Neural progenitor cell (in vitro differentiated cells): ENCODE data around the gene CCDC81. TPM values are rescaled to one million over a fixed set of nuclear protein-coding genes. Genes with fewer than 3 reads are reported as not detected.
"Not testable (repeated sequence)": the region's sequence is repeated elsewhere in the genome, so short reads cannot be mapped to it uniquely, and the experiment has no call there.

Source experiments
- DNase-seq: peaks from one replicate; pipeline ENCODE4 v3.0.0-alpha.2; 2016; ENCODE audit warnings: low spot score
- H2AFZ ChIP-seq: fragments of 200-600 bp; sonication (generic); replicated peaks from 2 replicates; pipeline ENCODE4 v1.6.1; 2016; ENCODE audit warnings: antibody characterized with exemption
- H3F3A ChIP-seq: fragments of 200-600 bp; sonication (generic); 2 replicates; pipeline ENCODE4 v1.6.1; 2016; ENCODE audit warnings: antibody characterized with exemption, low read depth
- H3K27ac ChIP-seq: fragments of 200-600 bp; sonication (generic); 2 replicates; pipeline ENCODE4 v1.5.1; 2016; ENCODE audit warnings: mild to moderate bottlenecking
- H3K27me3 ChIP-seq: fragments of 200-600 bp; sonication (generic); 2 replicates; pipeline ENCODE4 v1.6.1; 2016; ENCODE audit warnings: mild to moderate bottlenecking, moderate library complexity
- H3K36me3 ChIP-seq: fragments of 200-600 bp; sonication (generic); 2 replicates; pipeline ENCODE4 v1.5.1; 2016
- H3K4me1 ChIP-seq: fragments of 200-600 bp; sonication (generic); 2 replicates; pipeline ENCODE4 v1.6.1; 2016; ENCODE audit warnings: mixed run types
- H3K4me2 ChIP-seq: fragments of 200-600 bp; sonication (generic); 2 replicates; pipeline ENCODE4 v1.6.1; 2016
- H3K4me3 ChIP-seq: fragments of 200-600 bp; sonication (generic); 2 replicates; pipeline ENCODE4 v1.5.1; 2016
- H3K79me2 ChIP-seq: fragments of 200-600 bp; sonication (generic); 2 replicates; pipeline ENCODE4 v1.6.1; 2016; ENCODE audit warnings: low read depth
- H3K9ac ChIP-seq: fragments of 200-600 bp; sonication (generic); 2 replicates; pipeline ENCODE4 v1.6.1; 2016
- H3K9me3 ChIP-seq: fragments of 200-600 bp; sonication (generic); 2 replicates; pipeline ENCODE4 v1.5.1; 2016; ENCODE audit warnings: low read depth
- H4K20me1 ChIP-seq: fragments of 200-600 bp; sonication (generic); 2 replicates; pipeline ENCODE4 v1.6.1; 2016; ENCODE audit warnings: low read depth
- H3K27ac Mint-ChIP-seq: 3 replicates; pipeline ENCODE4 v1.8.0; 2021; ENCODE audit warnings: mixed read lengths
- H3K27me3 Mint-ChIP-seq: 2 replicates; pipeline ENCODE4 v1.8.0; 2022; ENCODE audit warnings: low read depth, mild to moderate bottlenecking, inconsistent platforms, moderate library complexity, mixed read lengths; ENCODE audit not compliant: insufficient read depth
- H3K36me3 Mint-ChIP-seq: 3 replicates; pipeline ENCODE4 v1.8.0; 2021; ENCODE audit warnings: mixed read lengths
- H3K4me1 Mint-ChIP-seq: 3 replicates; pipeline ENCODE4 v1.8.0; 2021; ENCODE audit warnings: mixed read lengths
- H3K4me3 Mint-ChIP-seq: 3 replicates; pipeline ENCODE4 v1.8.0; 2021; ENCODE audit warnings: mild to moderate bottlenecking, moderate library complexity, mixed read lengths
- H3K9me3 Mint-ChIP-seq: 3 replicates; pipeline ENCODE4 v1.8.0; 2020; ENCODE audit warnings: mixed read lengths
- EZH2 ChIP-seq: fragments of 200-600 bp; sonication (generic); IDR thresholded peaks from 2 replicates; pipeline ENCODE4 v1.6.1; 2017; ENCODE audit warnings: antibody characterized with exemption, mild to moderate bottlenecking, moderate library complexity
- EZH2phosphoT487 ChIP-seq: fragments of 200-600 bp; sonication (generic); IDR thresholded peaks from 2 replicates; pipeline ENCODE4 v1.6.1; 2017; ENCODE audit warnings: antibody characterized with exemption
- total RNA-seq: library from RNA; depleted of rRNA; stranded (reverse); fragments of >200 nt; gene quantifications from 2 replicates; pipeline ENCODE4 v1.2.3, GENCODE V29; 2015; ENCODE audit warnings: low replicate concordance
- TF ChIP-seq, protein P1 (sequence below): fragments of 200-600 bp; sonication (generic); IDR thresholded peaks from 2 replicates; pipeline ENCODE4 v1.5.1; 2017; ENCODE audit warnings: antibody characterized with exemption, mild to moderate bottlenecking

The CCDC81 gene
- total RNA-seq, 1 donor from 2014 or later: 1.0 TPM

DNA sequence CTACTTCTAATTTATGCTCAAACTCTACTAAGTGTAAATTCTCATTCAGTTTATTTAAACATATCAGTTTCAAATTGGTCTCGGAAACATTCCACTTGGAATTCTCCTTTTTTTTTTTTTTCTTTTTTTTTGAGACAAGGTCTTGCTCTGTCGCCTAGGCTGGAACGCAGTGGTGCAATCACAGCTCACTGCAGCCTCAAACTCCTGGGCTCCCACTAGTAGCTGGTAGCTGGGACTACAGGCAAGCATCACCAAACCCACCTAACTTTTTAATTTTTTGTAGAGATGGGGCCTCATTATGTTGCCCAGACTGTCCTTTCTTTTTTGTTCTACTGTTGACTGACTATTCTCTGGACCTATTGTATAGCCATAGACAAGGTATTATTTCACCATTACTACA lies 33.3 kb upstream of the CCDC81 start:
- Histone ChIP-seq H3K9ac (no peak overlapping the region), H4K20me1 (peaks cover 9% of the 10 kb centered on the region), H3K27me3 (no peaks in the 10 kb centered on the region), H3K36me3 (peaks cover 9% of the 10 kb centered on the region), H2AFZ (no peak overlapping the region), H3K27ac (no peak overlapping the region), H3K4me1 (no peaks in the 10 kb centered on the region), H3K4me2 (no peak overlapping the region), H3K9me3 (no peaks in the 10 kb centered on the region), H3F3A (no peaks in the 10 kb centered on the region), H3K79me2 (peaks cover 20% of the 10 kb centered on the region), H3K4me3 (no peak overlapping the region)
- TF ChIP-seq, protein P1, sequence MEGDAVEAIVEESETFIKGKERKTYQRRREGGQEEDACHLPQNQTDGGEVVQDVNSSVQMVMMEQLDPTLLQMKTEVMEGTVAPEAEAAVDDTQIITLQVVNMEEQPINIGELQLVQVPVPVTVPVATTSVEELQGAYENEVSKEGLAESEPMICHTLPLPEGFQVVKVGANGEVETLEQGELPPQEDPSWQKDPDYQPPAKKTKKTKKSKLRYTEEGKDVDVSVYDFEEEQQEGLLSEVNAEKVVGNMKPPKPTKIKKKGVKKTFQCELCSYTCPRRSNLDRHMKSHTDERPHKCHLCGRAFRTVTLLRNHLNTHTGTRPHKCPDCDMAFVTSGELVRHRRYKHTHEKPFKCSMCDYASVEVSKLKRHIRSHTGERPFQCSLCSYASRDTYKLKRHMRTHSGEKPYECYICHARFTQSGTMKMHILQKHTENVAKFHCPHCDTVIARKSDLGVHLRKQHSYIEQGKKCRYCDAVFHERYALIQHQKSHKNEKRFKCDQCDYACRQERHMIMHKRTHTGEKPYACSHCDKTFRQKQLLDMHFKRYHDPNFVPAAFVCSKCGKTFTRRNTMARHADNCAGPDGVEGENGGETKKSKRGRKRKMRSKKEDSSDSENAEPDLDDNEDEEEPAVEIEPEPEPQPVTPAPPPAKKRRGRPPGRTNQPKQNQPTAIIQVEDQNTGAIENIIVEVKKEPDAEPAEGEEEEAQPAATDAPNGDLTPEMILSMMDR: no peak
- no peak for TF ChIP-seq EZH2phosphoT487
- no peak for TF ChIP-seq EZH2
- H3K36me3 Mint-ChIP-seq: peaks cover 28% of the 10 kb centered on the region
- H3K9me3 Mint-ChIP-seq: no peaks in the 10 kb centered on the region
- H3K27me3 Mint-ChIP-seq: no peaks in the 10 kb centered on the region
- H3K4me1 Mint-ChIP-seq: peaks cover 3% of the 10 kb centered on the region
- H3K27ac Mint-ChIP-seq: no peak overlapping the region
- no peak overlapping the region for H3K4me3 Mint-ChIP-seq
- DNase-seq: peak; percentile 5

DNA sequence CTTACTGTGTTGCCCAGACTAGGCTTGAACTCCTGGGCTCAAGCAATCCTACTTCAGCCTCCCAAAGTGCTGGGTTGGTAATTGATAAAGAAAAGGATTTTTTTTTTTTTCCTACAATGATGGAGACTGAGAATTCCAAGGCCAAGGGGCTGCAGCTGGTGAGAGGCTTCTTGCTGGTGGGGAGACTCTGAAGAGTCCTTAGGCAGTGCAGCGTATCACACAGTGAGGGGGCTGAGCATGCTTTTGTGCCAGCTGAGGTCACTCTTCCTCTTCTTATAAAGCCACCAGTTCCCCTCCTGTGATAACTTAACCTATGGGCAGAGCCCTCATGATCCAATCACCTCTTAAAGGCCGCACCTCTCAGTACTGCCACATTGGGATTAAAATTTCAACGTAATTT lies 28.2 kb upstream of the CCDC81 start:
- Histone ChIP-seq H3K36me3 (peaks cover 6% of the 10 kb centered on the region), H3K4me3 (no peak overlapping the region), H3K27ac (no peak overlapping the region), H3K4me2 (no peak overlapping the region), H3K9me3 (no peaks in the 10 kb centered on the region), H3K27me3 (no peaks in the 10 kb centered on the region), H3K79me2 (peaks cover 17% of the 10 kb centered on the region), H3K9ac (no peak overlapping the region), H3K4me1 (no peaks in the 10 kb centered on the region), H2AFZ (no peak overlapping the region), H3F3A (no peaks in the 10 kb centered on the region), H4K20me1 (peaks cover 9% of the 10 kb centered on the region)
- no peaks in the 10 kb centered on the region for H3K27me3 Mint-ChIP-seq
- TF ChIP-seq, protein P1: no peak
- TF ChIP-seq EZH2 (no peak), EZH2phosphoT487 (no peak)
- no peaks in the 10 kb centered on the region for H3K9me3 Mint-ChIP-seq
- peaks cover 2% of the 10 kb centered on the region for H3K36me3 Mint-ChIP-seq
- peaks cover 6% of the 10 kb centered on the region for H3K4me1 Mint-ChIP-seq
- H3K27ac Mint-ChIP-seq: peak overlapping the region; percentile 33
- peak; percentile 27 for DNase-seq
- H3K4me3 Mint-ChIP-seq: no peak overlapping the region

DNA sequence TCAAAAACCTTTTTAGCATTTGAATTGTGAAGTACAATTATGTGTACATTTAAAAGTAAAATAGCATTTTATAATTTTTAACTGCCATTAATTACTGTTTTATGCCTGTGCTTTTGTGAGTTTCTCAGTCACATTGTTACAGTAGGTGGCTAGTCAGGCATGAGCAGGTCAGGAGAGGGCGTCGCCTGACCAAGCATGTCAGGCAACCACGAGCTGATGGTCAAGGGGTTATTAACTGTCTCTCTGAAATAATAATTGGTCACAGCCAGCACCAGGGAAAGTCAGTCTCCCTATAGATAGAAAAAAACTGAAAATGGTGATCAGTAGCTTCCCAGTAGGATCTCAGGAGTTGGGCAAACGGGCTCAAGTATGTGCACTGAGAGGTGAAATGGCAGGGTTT lies 19.4 kb upstream of the CCDC81 start:
- Mint-ChIP-seq H3K27ac (no peak overlapping the region), H3K4me3 (no peak overlapping the region), H3K4me1 (peaks cover 3% of the 10 kb centered on the region), H3K27me3 (peaks cover 5% of the 10 kb centered on the region), H3K9me3 (no peaks in the 10 kb centered on the region), H3K36me3 (no peaks in the 10 kb centered on the region)
- Histone ChIP-seq H3K4me3 (no peak overlapping the region), H2AFZ (no peak overlapping the region), H3F3A (no peaks in the 10 kb centered on the region), H4K20me1 (no peaks in the 10 kb centered on the region), H3K9ac (no peak overlapping the region), H3K36me3 (no peaks in the 10 kb centered on the region), H3K9me3 (no peaks in the 10 kb centered on the region), H3K79me2 (no peaks in the 10 kb centered on the region), H3K4me2 (no peak overlapping the region), H3K27ac (no peak overlapping the region), H3K4me1 (no peaks in the 10 kb centered on the region), H3K27me3 (no peaks in the 10 kb centered on the region)
- no peak for DNase-seq
- no peak for TF ChIP-seq EZH2phosphoT487
- TF ChIP-seq EZH2: no peak
- TF ChIP-seq, protein P1: no peak

DNA sequence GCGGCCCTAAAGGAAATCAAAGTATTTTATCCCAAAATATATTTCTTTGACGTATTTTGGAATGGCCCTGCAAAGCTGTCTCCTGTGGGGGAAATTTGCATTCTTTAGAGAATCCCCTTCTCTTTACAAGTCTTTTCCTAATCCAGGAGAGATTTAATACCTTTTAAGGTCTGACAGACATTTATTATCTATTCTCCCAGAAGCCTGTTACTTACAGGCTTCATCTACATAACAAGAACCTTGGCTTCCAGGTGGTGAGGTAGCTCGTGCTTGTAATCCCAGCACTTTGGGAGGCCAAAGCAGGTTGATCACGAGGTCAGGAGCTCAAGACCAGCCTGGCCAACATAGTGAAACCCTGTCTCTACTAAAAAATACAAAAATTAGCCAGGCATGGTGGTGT lies 17.3 kb upstream of the CCDC81 start:
- not testable (repeated sequence) for H3K27ac ChIP-seq, H3K27ac Mint-ChIP-seq, H3K4me3 Mint-ChIP-seq, H3K36me3 Mint-ChIP-seq, H3K79me2 ChIP-seq, H3K36me3 ChIP-seq, H3K4me2 ChIP-seq, H3K9me3 Mint-ChIP-seq, H3K4me3 ChIP-seq, H3K27me3 Mint-ChIP-seq, DNase-seq, H3F3A ChIP-seq, H3K4me1 Mint-ChIP-seq, H3K4me1 ChIP-seq, H4K20me1 ChIP-seq, H3K9ac ChIP-seq, H2AFZ ChIP-seq, H3K9me3 ChIP-seq, H3K27me3 ChIP-seq
